Right lobe of liver (tissue), 4 donors: Measurements from ENCODE around the gene VILL.

Experiments used
- POLR2A ChIP-seq: fragments of 450-650 bp; IDR thresholded peaks from one replicate; pipeline ENCODE4 v1.6.1; 2017; ENCODE audit warnings: antibody characterized with exemption, mild to moderate bottlenecking
- TF ChIP-seq, protein P1 (sequence below), 4 donors: fragments of 200-600 bp in 3 of 4; fragments of 450-650 bp in 1 of 4; IDR thresholded peaks; one replicate each; pipeline versions ENCODE4 v1.5.1 to v1.8.0; 2016 to 2022; ENCODE audit warnings: antibody characterized with exemption in 4 of 4, mild to moderate bottlenecking in 2 of 4
- donor health status: DM: no; HTN: no; CAD: no.
- donor health status: DM: no; HTN: no; CAD: no.
- donor health status: DM: no; HTN: yes; CAD: no.

DNA sequence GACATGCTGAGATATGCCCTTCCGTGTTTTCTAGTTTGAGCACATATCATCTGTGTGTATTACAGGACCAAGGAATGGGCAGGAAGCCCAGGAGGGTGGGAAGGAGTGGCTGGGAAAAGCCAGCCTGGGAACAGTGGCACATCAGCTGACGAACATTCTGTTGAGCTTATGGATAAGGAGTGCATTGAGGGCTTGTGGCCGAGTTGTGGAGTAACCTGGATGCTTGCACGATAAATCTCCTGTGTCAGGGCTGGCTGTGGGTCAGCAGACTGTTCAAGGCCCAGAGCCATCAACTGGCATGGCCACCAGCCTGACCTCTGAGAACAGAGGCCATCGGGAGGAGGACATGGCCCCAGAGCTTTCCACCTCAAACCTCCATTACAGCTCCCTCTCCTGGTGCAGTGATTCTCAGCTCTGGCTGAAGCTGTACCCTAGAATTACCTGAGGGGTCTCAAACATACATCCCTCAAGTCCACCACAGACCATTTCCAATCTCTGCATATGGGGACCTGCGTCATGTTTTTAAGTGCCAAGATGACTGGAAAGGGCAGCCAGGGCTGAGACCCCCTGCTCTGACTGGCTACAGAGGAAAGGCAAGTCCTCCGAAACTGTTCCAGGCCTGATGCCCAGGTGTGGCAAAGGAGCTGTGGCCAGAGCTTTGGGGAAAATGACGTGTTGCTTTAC is 4.8 kb upstream of the VILL start:
- no peak for TF ChIP-seq POLR2A
- TF ChIP-seq, protein P1, sequence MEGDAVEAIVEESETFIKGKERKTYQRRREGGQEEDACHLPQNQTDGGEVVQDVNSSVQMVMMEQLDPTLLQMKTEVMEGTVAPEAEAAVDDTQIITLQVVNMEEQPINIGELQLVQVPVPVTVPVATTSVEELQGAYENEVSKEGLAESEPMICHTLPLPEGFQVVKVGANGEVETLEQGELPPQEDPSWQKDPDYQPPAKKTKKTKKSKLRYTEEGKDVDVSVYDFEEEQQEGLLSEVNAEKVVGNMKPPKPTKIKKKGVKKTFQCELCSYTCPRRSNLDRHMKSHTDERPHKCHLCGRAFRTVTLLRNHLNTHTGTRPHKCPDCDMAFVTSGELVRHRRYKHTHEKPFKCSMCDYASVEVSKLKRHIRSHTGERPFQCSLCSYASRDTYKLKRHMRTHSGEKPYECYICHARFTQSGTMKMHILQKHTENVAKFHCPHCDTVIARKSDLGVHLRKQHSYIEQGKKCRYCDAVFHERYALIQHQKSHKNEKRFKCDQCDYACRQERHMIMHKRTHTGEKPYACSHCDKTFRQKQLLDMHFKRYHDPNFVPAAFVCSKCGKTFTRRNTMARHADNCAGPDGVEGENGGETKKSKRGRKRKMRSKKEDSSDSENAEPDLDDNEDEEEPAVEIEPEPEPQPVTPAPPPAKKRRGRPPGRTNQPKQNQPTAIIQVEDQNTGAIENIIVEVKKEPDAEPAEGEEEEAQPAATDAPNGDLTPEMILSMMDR (IDR thresholded peaks at IDR 0.05) = no peak
